Keratinocyte (primary cell): ENCODE data around the gene NECTIN2. TPM values are rescaled to one million over a fixed set of nuclear protein-coding genes. Genes with fewer than 3 reads are reported as not detected.

Experiments used
- DNase-seq: peaks from one replicate; pipeline ENCODE4 v3.0.0-alpha.2; 2011; ENCODE audit warnings: low read depth, missing footprints, low spot score
- FAIRE-seq: peaks from 2 replicates; lab custom pipeline; 2011; peaks lifted over from hg19 to GRCh38; lab: Jason Lieb, UNC
- H2AFZ ChIP-seq: 2 replicates; pipeline ENCODE4 v1.6.0; 2012; ENCODE audit warnings: low read length, control low read depth, inconsistent platforms; ENCODE audit not compliant: control insufficient read depth
- H3K27ac ChIP-seq: 2 replicates; pipeline ENCODE4 v1.5.1; 2011; ENCODE audit warnings: low read length; ENCODE audit not compliant: control insufficient read depth, insufficient read depth
- H3K27me3 ChIP-seq: 3 replicates; pipeline ENCODE4 v1.6.0; 2011; ENCODE audit warnings: low read length; ENCODE audit not compliant: control insufficient read depth, insufficient read depth; ENCODE audit errors: extremely low read depth
- H3K36me3 ChIP-seq, 2 experiments: 2 replicates in 1 of 2; 3 replicates in 1 of 2; pipeline ENCODE4 v1.5.1; 2011; ENCODE audit warnings: low read length in 2 of 2, mild to moderate bottlenecking in 1 of 2; ENCODE audit not compliant: control insufficient read depth in 2 of 2, insufficient read depth in 2 of 2; ENCODE audit errors: extremely low read depth in 1 of 2
- H3K4me1 ChIP-seq: 3 replicates; pipeline ENCODE4 v1.5.1; 2011; ENCODE audit warnings: low read length; ENCODE audit not compliant: control insufficient read depth, insufficient read depth; ENCODE audit errors: extremely low read depth
- H3K4me2 ChIP-seq: 3 replicates; pipeline ENCODE4 v1.6.0; 2011; ENCODE audit warnings: low read depth, low read length; ENCODE audit not compliant: control insufficient read depth, insufficient read depth; ENCODE audit errors: extremely low read depth
- H3K4me3 ChIP-seq, 3 experiments: fragments of 200-600 bp in 1 of 3; sonication (generic) in 1 of 3; 2 replicates in 2 of 3; 3 replicates in 1 of 3; pipeline ENCODE4 v1.5.1; 2011 to 2016; ENCODE audit warnings: low read length in 3 of 3, mild to moderate bottlenecking in 3 of 3, control low read depth in 2 of 3, inconsistent platforms in 1 of 3, low read depth in 1 of 3, mixed read lengths in 1 of 3, mixed run types in 1 of 3, moderate library complexity in 1 of 3; ENCODE audit not compliant: control insufficient read depth in 2 of 3, insufficient read depth in 2 of 3; ENCODE audit errors: extremely low read depth in 1 of 3
- H3K79me2 ChIP-seq: 2 replicates; pipeline ENCODE4 v1.6.0; 2012; ENCODE audit warnings: low read length; ENCODE audit not compliant: control insufficient read depth, insufficient read depth
- H3K9ac ChIP-seq: 3 replicates; pipeline ENCODE4 v1.6.0; 2011; ENCODE audit warnings: low read length; ENCODE audit not compliant: control insufficient read depth, insufficient read depth; ENCODE audit errors: extremely low read depth
- H3K9me1 ChIP-seq: 3 replicates; pipeline ENCODE4 v1.6.0; 2011; ENCODE audit warnings: low read length; ENCODE audit not compliant: control insufficient read depth, insufficient read depth; ENCODE audit errors: extremely low read depth
- H3K9me3 ChIP-seq: 2 replicates; pipeline ENCODE4 v1.5.1; 2012; ENCODE audit warnings: low read depth, low read length; ENCODE audit not compliant: control insufficient read depth
- H4K20me1 ChIP-seq: 3 replicates; pipeline ENCODE4 v1.6.0; 2011; ENCODE audit warnings: low read length; ENCODE audit not compliant: control insufficient read depth, insufficient read depth; ENCODE audit errors: extremely low read depth
- CTCF ChIP-seq, 3 experiments: IDR thresholded peaks in 1 of 3; conservative IDR thresholded peaks in 1 of 3; optimal IDR thresholded peaks in 1 of 3; 2 replicates in 2 of 3; 3 replicates in 1 of 3; pipeline versions ENCODE3 to v1.5.1; 2011; ENCODE audit warnings: low read length in 3 of 3, mild to moderate bottlenecking in 3 of 3, moderate library complexity in 2 of 3, control low read depth in 1 of 3, inconsistent platforms in 1 of 3; ENCODE audit not compliant: insufficient read depth in 2 of 3; ENCODE audit errors: extremely low read depth in 1 of 3
- EZH2 ChIP-seq: IDR thresholded peaks from one replicate; pipeline ENCODE4 v1.6.1; 2012; ENCODE audit warnings: inconsistent platforms, mild to moderate bottlenecking, low read length, moderate library complexity
- dilution Hi-C: fragments of 300-500 bp; cut with MboI; formaldehyde crosslinking; loops from one replicate; pipeline ENCODE4 v1.7.0; 2020; ENCODE audit warnings: low sequenced_read_pairs; ENCODE audit not compliant: extremely low pct_ligation_motif_present
- polyA plus RNA-seq, 5 experiments: library from polyadenylated mRNA; depleted of rRNA in 3 of 5; stranded (reverse) in 3 of 5; stranded (forward) in 1 of 5; unstranded in 1 of 5; fragments of >200 nt; gene quantifications; 1 replicate in 1 of 5; 2 replicates in 3 of 5; 3 replicates in 1 of 5; pipeline versions ENCODE4 v1.2.1 to v1.2.3, GENCODE V29; 2011 to 2012; ENCODE audit warnings: missing spikeins in 2 of 5, low read depth in 1 of 5, low replicate concordance in 1 of 5

The NECTIN2 gene
- polyA plus RNA-seq, 1 donor (not counting 4 experiments of a cell fraction or from before 2014, with no cell fraction given), result 26.8 TPM

GRCh38 chr19:44850641-44851109 is 4.6 kb downstream of the NECTIN2 start:
- no peak for FAIRE-seq
- peaks cover 0 to 9% of the 10 kb centered on the region in 2 experiments for H3K36me3 ChIP-seq
- no peak overlapping the region for H2AFZ ChIP-seq
- no peaks in the 10 kb centered on the region for H3K9me1 ChIP-seq
- dilution Hi-C loops, result no loop called here
- TF ChIP-seq EZH2, result no peak
- no peak for TF ChIP-seq CTCF (optimal IDR thresholded peaks at IDR 0.05 in 1 of 3, IDR thresholded peaks at IDR 0.05 in 1 of 3, conservative IDR thresholded peaks at IDR 0.05 in 1 of 3; ENCODE audit: extremely low read depth in 1 of 3, insufficient read depth in 2 of 3, low read length in 3 of 3)
- H3K4me3 ChIP-seq, result no peak overlapping the region
- peaks cover 7% of the 10 kb centered on the region for H4K20me1 ChIP-seq
- peaks cover 43% of the 10 kb centered on the region for H3K79me2 ChIP-seq
- peaks cover 9% of the 10 kb centered on the region for H3K4me1 ChIP-seq
- no peaks in the 10 kb centered on the region for H3K27me3 ChIP-seq
- H3K4me2 ChIP-seq, result no peak overlapping the region
- no peak overlapping the region for H3K9ac ChIP-seq
- H3K9me3 ChIP-seq, result no peaks in the 10 kb centered on the region
- DNase-seq, result no peak
- no peak overlapping the region for H3K27ac ChIP-seq

- Histone ChIP-seq H3K4me3 (no peak overlapping the region), H4K20me1 (peaks cover 7% of the 10 kb centered on the region), H3K4me2 (no peak overlapping the region), H3K9me1 (no peaks in the 10 kb centered on the region), H3K79me2 (peaks cover 43% of the 10 kb centered on the region), H2AFZ (no peak overlapping the region), H3K36me3 (peaks cover 0 to 9% of the 10 kb centered on the region in 2 experiments), H3K9ac (no peak overlapping the region), H3K27ac (no peak overlapping the region), H3K4me1 (peaks cover 9% of the 10 kb centered on the region), H3K27me3 (no peaks in the 10 kb centered on the region), H3K9me3 (no peaks in the 10 kb centered on the region)
- FAIRE-seq, result no peak
- dilution Hi-C loops, result no loop called here
- TF ChIP-seq CTCF (optimal IDR thresholded peaks at IDR 0.05 in 1 of 3, IDR thresholded peaks at IDR 0.05 in 1 of 3, conservative IDR thresholded peaks at IDR 0.05 in 1 of 3; ENCODE audit: extremely low read depth in 1 of 3, insufficient read depth in 2 of 3, low read length in 3 of 3) (no peak), EZH2 (no peak)
- DNase-seq, result no peak
Observed at GRCh38 chr19:44851427-44851826, 5.3 kb downstream of the NECTIN2 start.
